ENCODE measurements around the gene TRMT61A. TPM values are rescaled to one million over a fixed set of nuclear protein-coding genes. Genes with fewer than 3 reads are reported as not detected.

TRMT61A gene
- polyA plus RNA-seq, 1 donor from 2014 or later: 8.2 TPM

DNA sequence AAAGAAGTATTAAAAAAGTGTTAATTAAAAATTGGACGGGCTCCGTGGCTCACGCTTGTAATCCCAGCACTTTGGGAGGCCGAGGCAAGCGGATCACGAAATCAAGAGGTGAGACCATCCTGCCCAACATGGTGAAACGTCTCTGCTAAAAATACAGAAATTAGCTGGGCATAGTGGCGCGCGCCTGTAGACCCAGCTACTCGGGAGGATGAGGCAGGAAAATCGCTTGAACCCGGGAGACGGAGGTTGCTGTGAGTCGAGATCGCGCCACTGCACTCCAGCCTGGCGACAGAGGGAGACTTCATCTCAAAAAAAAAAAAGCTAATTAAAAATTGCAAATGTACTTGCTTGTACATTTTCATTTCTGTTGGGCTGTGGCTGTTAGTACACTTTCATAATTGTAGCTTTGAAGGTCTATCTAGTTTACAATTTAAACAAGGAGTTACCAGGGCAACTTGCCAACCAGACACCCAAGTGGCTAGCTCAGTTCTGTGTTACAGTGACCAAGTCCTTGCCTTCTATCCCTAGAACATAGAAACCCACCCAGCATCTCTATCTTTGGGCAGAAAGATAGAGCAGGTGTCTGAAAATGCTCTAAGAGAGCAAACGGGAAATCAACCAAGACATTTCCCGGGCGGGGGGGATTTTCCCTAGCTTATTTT, 35.0 kb downstream of the TRMT61A start:
- Histone ChIP-seq H3K9ac (ENCODE audit: low read length) (peak overlapping the region; percentile 94), H3K79me2 (replicated peaks; ENCODE audit: insufficient read depth, low read length) (peaks cover 75% of the 10 kb centered on the region), H3K9me2 (ENCODE audit: insufficient read depth, low read length) (no peaks in the 10 kb centered on the region), H3K4me2 (ENCODE audit: low read length) (peak overlapping the region; percentile 98), H2AFZ (ENCODE audit: low read depth, low read length) (no peak overlapping the region), H3K4me3 (ENCODE audit: low read length) (peak overlapping the region; percentile 100), H3K36me3 (ENCODE audit: insufficient read depth, low read length) (peaks cover 6% of the 10 kb centered on the region), H4K20me1 (ENCODE audit: insufficient read depth) (no peaks in the 10 kb centered on the region), H3K27ac (ENCODE audit: low read length) (peak overlapping the region; percentile 92), H3K9me3 (ENCODE audit: low read length) (no peaks in the 10 kb centered on the region), H3F3A (ENCODE audit: insufficient read depth, low read length, poor library complexity, severe bottlenecking) (no peaks in the 10 kb centered on the region), H3K27me3 (ENCODE audit: insufficient read depth, low read depth, low read length) (no peaks in the 10 kb centered on the region)
- TF ChIP-seq POLR2AphosphoS5 (IDR thresholded peaks at IDR 0.05): no peak

DNA sequence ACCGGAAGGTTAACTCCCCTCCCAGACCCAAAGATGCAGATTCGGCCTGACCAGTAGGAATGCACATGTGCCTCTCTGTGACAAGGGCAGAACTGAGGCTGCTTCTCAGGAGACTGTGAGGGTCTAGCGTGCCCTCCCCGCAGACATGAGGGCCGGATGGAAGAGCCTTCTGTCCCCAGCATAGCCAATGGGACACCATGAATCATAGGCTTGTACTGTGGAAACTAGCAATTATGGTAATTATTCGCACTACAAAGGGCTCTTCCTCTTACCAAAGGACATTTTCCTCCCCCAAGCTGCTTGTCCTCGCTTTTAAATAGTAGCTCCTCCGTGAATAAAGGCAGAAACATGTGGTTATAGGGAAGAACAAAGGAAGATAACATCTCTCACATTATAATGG, 40.0 kb downstream of the TRMT61A start:
- Histone ChIP-seq H3K79me2 (replicated peaks; ENCODE audit: insufficient read depth, low read length) (peaks cover 54% of the 10 kb centered on the region), H3K4me2 (ENCODE audit: low read length) (no peak overlapping the region), H3K27ac (ENCODE audit: low read length) (peak overlapping the region; percentile 61), H3K9me2 (ENCODE audit: insufficient read depth, low read length) (no peaks in the 10 kb centered on the region), H3F3A (ENCODE audit: insufficient read depth, low read length, poor library complexity, severe bottlenecking) (no peaks in the 10 kb centered on the region), H3K27me3 (ENCODE audit: insufficient read depth, low read depth, low read length) (no peaks in the 10 kb centered on the region), H2AFZ (ENCODE audit: low read depth, low read length) (no peak overlapping the region), H4K20me1 (ENCODE audit: insufficient read depth) (no peaks in the 10 kb centered on the region), H3K4me3 (ENCODE audit: low read length) (peak overlapping the region; percentile 15), H3K9ac (ENCODE audit: low read length) (peak overlapping the region; percentile 45), H3K36me3 (ENCODE audit: insufficient read depth, low read length) (no peaks in the 10 kb centered on the region), H3K9me3 (ENCODE audit: low read length) (no peaks in the 10 kb centered on the region)
- TF ChIP-seq RAD21 (conservative IDR thresholded peaks at IDR 0.05): no peak
- no peak for TF ChIP-seq EP300 (conservative IDR thresholded peaks at IDR 0.05; ENCODE audit: poor library complexity, severe bottlenecking)
- TF ChIP-seq TAF1 (IDR thresholded peaks at IDR 0.05; ENCODE audit: low read depth): no peak
- TF ChIP-seq, protein P1, sequence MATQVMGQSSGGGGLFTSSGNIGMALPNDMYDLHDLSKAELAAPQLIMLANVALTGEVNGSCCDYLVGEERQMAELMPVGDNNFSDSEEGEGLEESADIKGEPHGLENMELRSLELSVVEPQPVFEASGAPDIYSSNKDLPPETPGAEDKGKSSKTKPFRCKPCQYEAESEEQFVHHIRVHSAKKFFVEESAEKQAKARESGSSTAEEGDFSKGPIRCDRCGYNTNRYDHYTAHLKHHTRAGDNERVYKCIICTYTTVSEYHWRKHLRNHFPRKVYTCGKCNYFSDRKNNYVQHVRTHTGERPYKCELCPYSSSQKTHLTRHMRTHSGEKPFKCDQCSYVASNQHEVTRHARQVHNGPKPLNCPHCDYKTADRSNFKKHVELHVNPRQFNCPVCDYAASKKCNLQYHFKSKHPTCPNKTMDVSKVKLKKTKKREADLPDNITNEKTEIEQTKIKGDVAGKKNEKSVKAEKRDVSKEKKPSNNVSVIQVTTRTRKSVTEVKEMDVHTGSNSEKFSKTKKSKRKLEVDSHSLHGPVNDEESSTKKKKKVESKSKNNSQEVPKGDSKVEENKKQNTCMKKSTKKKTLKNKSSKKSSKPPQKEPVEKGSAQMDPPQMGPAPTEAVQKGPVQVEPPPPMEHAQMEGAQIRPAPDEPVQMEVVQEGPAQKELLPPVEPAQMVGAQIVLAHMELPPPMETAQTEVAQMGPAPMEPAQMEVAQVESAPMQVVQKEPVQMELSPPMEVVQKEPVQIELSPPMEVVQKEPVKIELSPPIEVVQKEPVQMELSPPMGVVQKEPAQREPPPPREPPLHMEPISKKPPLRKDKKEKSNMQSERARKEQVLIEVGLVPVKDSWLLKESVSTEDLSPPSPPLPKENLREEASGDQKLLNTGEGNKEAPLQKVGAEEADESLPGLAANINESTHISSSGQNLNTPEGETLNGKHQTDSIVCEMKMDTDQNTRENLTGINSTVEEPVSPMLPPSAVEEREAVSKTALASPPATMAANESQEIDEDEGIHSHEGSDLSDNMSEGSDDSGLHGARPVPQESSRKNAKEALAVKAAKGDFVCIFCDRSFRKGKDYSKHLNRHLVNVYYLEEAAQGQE (IDR thresholded peaks at IDR 0.05; ENCODE audit: borderline replicate concordance): no peak
- TF ChIP-seq POLR2AphosphoS5 (IDR thresholded peaks at IDR 0.05): peak; percentile 6
- no peak for TF ChIP-seq EZH2 (IDR thresholded peaks at IDR 0.05; ENCODE audit: borderline replicate concordance, insufficient read depth, low read length, poor library complexity, severe bottlenecking)

DNA sequence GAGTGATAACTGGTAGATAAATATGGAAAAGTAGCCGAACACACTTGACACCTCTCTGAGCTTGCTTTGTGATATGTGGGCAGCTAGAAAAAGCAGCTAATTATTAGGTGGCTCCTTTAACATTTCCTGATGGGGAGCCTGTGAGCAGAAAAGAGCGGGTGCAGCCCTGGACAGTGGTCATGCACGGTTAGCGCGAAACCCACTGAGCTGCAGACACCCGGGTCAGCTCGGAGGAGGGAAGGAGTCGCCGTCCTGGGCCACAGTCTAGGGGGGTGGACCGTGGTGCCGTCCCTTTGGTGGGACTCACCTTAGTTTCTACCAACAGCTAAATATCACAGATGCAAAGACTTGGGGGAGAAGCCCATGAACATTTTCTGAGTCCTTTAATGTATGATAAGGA, 40.4 kb downstream of the TRMT61A start:
- Histone ChIP-seq H3K9me2 (ENCODE audit: insufficient read depth, low read length) (no peaks in the 10 kb centered on the region), H3K79me2 (replicated peaks; ENCODE audit: insufficient read depth, low read length) (peaks cover 51% of the 10 kb centered on the region), H3K27ac (ENCODE audit: low read length) (peak overlapping the region; percentile 61), H4K20me1 (ENCODE audit: insufficient read depth) (no peaks in the 10 kb centered on the region), H3K9me3 (ENCODE audit: low read length) (no peaks in the 10 kb centered on the region), H3K4me3 (ENCODE audit: low read length) (peak overlapping the region; percentile 15), H3K9ac (ENCODE audit: low read length) (peak overlapping the region; percentile 45), H3K27me3 (ENCODE audit: insufficient read depth, low read depth, low read length) (no peaks in the 10 kb centered on the region), H3K4me2 (ENCODE audit: low read length) (no peak overlapping the region), H2AFZ (ENCODE audit: low read depth, low read length) (no peak overlapping the region), H3F3A (ENCODE audit: insufficient read depth, low read length, poor library complexity, severe bottlenecking) (no peaks in the 10 kb centered on the region), H3K36me3 (ENCODE audit: insufficient read depth, low read length) (no peaks in the 10 kb centered on the region)
- TF ChIP-seq MXI1 (conservative IDR thresholded peaks at IDR 0.05; ENCODE audit: poor library complexity, severe bottlenecking): no peak
- no peak for TF ChIP-seq POLR2AphosphoS5 (IDR thresholded peaks at IDR 0.05)
- TF ChIP-seq EP300 (conservative IDR thresholded peaks at IDR 0.05; ENCODE audit: poor library complexity, severe bottlenecking): no peak
- TF ChIP-seq EZH2 (IDR thresholded peaks at IDR 0.05; ENCODE audit: borderline replicate concordance, insufficient read depth, low read length, poor library complexity, severe bottlenecking): no peak
- TF ChIP-seq SMC3 (conservative IDR thresholded peaks at IDR 0.05; ENCODE audit: poor library complexity): no peak
- no peak for TF ChIP-seq TAF1 (IDR thresholded peaks at IDR 0.05; ENCODE audit: low read depth)

All from neural cell (in vitro differentiated cells).